GM18951 (cell line): ENCODE data around the gene ZCCHC3.

ENCODE experiments used
- POLR2A ChIP-seq: IDR thresholded peaks from 4 replicates; pipeline ENCODE4 v1.6.1; 2011; ENCODE audit warnings: mild to moderate bottlenecking; ENCODE audit not compliant: insufficient read length, insufficient read depth; ENCODE audit errors: extremely low read depth
- in situ Hi-C: fragments of 300-500 bp; cut with MboI; formaldehyde crosslinking; loops from one replicate; pipeline ENCODE4 v1.12.0; 2022; ENCODE audit warnings: low sequenced_read_pairs, mixed read lengths, inconsistent platforms; ENCODE audit not compliant: unreplicated experiment

ZCCHC3 gene

GRCh38 chr20:272718-273117 lies 24.7 kb upstream of the ZCCHC3 start:
- in situ Hi-C loops: no loop called here
- no peak for TF ChIP-seq POLR2A

- in situ Hi-C loops: no loop called here
- TF ChIP-seq POLR2A: no peak
These were observed 23.5 kb upstream of the ZCCHC3 start for GRCh38 chr20:273884-274283.

- TF ChIP-seq POLR2A: no peak
- in situ Hi-C loops: no loop called here
These were observed 21.6 kb upstream of the ZCCHC3 start for GRCh38 chr20:275791-276190.

- TF ChIP-seq POLR2A: no peak
- in situ Hi-C loops: no loop called here
These were observed 20.5 kb upstream of the ZCCHC3 start for GRCh38 chr20:276620-277495.

DNA sequence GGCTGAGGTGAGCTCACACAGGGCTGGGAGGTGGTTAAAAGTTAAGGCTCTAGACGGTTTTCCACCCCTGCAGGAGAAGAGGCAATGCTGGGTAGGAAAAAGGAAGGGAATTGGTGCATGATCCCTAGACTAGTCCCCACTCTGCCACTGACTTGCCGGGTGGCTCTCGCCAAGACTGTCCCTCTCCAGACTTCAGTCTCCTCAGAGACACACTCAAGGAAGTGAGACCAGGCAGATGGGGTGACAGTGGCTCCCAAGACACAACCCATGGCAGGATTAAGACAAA lies 19.9 kb upstream of the ZCCHC3 start:
- TF ChIP-seq POLR2A: no peak
- in situ Hi-C loops: no loop called here

DNA sequence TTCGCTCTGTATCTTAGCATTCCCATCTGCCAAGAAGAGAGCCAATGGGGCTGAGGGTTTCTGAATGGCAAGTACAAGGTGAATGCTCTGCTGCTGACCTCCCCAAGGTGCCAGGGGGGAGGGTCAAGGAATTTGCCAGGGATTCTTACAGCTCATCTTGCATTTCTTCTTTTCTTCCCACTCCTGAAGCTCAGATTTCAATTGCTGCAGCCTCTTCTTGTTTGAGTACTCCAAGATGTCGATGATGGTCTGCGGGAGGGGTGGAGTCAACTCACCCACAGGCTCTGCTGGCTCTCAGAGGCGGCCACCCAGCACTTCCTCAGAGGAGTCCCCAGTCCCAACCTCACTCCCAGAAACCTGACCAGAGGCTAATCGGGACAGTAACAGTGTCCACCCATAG lies 19.2 kb upstream of the ZCCHC3 start:
- in situ Hi-C loops: no loop called here
- TF ChIP-seq POLR2A: no peak

DNA sequence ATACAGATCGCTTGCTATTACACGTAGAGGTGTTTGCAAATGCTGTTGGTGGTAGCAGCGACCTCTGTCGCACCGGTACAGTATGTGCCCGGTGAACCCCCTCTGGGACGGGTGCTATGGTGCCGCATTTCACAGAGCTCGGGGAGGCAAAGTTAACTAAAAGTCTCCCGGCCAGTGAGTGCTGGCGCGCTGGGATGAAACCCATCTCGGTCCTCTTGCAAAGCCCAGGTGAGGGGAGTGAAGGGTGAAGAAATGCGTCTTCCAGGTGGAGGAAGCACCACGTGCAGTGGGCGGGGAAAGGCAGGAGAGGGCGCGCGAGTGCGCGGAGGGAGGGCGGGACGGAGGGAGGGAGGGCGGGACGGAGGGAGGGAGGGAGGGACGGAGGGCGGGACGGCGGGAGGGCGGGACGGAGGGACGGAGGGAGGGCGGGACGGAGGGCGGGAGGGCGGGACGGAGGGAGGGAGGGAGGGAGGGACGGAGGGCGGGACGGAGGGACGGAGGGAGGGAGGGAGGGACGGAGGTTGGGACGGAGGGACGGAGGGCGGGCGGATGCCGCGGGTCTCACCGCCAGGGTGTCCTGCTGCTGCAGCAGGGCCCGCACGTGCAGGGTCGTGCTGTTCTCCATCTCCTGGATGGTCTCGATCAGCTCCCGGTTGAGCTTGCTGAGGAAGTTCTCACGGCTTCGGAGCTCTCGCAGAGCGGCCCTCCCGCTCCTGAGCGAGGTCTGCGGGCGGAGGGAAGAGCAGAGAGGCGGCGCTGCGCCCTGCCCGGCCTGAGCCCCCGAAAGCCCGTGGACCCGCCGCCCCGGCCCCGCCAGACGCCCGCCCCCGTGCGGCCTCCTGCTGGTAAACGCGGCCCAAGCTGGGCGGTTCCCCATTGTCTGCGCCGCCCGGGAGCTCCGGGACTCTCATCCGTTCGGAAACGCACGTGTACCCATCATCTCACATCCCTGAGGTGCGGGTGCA lies 18.5 kb upstream of the ZCCHC3 start:
- in situ Hi-C loops: no loop called here
- no peak for TF ChIP-seq POLR2A

DNA sequence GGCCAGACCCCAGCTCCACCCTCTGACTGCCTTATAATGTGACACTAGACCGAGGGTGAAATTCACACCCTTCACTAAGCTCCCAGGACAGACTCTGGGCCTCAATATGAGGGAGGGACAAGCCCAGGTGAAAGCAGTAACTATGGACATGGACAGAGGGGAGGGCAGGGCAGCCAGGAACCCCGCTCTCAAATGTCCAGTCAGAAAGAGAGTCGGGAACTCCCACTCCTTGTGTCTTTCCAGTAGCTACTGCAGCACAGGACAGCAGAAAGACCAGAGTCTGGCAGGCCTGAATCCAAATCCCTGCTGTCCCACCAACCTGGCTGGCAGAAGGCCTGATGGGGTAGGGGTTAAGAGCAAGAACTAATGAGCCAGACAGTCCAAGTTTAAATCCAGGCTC lies 13.2 kb upstream of the ZCCHC3 start:
- in situ Hi-C loops: no loop called here

GRCh38 chr20:286508-286907 lies 10.9 kb upstream of the ZCCHC3 start:
- in situ Hi-C loops: no loop called here
- TF ChIP-seq POLR2A: no peak

More for the DNA sequence above, 13.2 kb upstream of the ZCCHC3 start:
- TF ChIP-seq POLR2A: no peak

DNA sequence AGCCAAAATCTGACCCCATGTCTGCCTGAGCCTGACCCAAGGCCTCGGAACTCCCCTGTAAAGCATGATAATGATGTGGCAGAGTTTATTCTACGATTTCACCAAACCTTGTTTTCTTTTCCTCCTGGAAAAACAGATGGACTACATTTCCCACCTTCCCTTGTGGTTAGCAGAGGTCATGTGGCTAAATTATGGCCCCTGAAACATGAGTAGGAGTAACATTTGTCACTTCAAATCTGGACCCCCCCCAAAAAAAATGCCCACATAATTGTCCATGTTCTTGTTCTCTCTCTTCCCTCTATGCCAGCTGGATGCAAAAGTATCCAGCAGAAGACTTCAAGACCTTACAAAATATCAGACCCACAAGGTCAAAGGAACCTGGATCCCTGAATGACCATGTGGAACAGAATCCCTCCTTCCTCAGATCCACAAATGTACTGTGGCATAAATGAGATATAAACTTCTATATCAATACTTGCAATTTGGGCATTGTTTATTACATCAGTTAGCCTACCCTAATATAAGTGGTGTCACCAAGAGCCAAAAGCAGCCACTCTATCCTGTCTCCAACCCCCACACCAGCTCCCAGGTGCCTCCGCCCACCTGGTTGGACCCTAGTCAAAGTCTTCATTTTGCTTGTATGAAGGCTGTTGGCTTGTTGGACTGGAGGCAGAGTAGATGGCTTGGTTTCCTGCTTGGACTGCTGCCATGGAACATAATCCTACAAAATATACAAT lies 8.2 kb upstream of the ZCCHC3 start:
- in situ Hi-C loops: no loop called here
- no peak for TF ChIP-seq POLR2A

- in situ Hi-C loops: no loop called here
- TF ChIP-seq POLR2A: no peak
These were observed 7.7 kb upstream of the ZCCHC3 start for GRCh38 chr20:289693-290083.

DNA sequence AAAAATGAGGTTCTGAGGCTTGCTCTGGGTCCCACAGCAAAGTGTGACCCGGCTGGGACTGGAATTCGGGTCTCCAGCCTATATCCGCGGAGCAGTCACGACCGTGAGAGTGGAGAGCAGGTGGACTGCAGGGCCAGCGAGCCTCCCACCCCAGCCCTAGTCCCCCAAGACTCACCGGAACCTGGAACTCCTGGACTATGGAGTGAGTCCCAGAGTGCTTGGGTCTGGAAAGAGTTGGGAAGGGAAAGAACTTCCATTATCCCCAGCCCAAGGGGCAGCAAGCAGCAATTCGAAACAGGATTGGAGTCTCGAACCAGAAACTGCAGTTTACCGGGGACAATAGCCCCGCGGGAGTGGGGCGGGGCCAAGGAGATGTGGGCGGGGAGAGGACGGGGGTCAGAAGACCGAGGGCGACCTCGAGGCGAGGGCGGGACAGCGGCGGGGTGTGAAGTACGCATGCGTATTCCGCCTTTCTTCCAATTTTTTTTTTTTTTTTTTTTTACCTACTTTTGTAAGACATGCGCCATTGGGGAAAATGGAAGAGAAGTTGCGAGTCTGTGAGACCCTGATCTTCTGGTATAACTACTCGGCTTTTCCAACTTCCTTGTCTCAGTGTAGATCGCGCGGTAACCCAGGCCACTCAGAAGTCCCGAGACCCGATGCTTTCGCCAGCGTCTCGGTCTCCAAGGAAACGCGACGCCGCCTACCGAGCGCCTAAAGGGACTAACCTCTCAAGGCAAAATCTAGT lies 7.1 kb upstream of the ZCCHC3 start, which contains the start of gene C20orf96:
Gene C20orf96 (minus strand): TSS at position 667 of the 748 bp plus-strand sequence. CDS start 140 bp downstream, at position 527.
- TF ChIP-seq POLR2A: peak; percentile 51
- in situ Hi-C loops: no loop called here

GRCh38 chr20:294602-295001 lies 2.8 kb upstream of the ZCCHC3 start:
- no peak for TF ChIP-seq POLR2A
- in situ Hi-C loops: no loop called here

DNA sequence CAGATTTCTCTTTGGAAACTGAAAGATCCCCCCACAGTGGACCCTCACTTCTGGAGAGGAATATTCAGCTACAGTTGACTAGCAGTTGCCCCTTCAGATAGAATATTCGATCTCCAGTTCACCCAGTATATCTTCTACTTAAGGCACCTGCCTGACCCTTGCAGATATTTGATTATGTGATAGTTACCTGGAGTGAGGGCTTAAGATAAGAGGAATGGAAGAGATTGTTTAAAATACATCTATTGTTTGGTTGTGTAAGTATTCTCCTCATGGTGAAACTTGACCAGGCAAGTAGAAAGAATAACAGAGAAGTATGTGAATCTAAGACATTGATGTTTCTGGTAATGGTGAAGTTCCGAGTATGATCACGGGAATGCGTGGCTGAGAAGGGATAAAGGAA lies 1.6 kb upstream of the ZCCHC3 start:
- in situ Hi-C loops: no loop called here
- TF ChIP-seq POLR2A: no peak
